ENCODE measurements around the gene FLYWCH2.

DNA sequence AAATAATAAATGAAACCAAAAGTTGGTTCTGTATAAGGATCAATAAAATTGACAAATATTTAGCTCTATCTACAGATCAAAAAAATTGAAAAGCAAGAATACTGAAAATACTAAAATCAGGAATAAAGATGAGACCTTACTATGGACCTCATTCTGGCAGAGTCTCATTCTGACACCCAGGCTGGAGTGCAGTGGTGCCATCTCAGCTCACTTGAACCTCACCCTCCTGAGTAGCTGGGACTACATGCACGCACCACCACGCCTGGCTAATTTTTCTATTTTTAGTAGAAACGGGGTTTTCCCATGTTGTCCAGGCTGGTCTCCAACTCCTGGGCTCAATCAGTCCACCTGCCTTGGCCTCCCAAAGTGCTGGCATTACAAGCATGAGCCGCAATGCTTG, 59.0 kb downstream of the FLYWCH2 start:
- TF ChIP-seq GATA2 (IDR thresholded peaks at IDR 0.05; ENCODE audit: low read depth, low read length): no peak
- TF ChIP-seq GATA3 (IDR thresholded peaks at IDR 0.05; ENCODE audit: low read depth, low read length): no peak
